ENCODE results near the gene AREL1.

The AREL1 gene

GRCh38 chr14:74661726-74662450, 51.0 kb downstream of the AREL1 start:
- no peaks in the 10 kb centered on the region for H3K9me3 Mint-ChIP-seq
- H3K27me3 Mint-ChIP-seq = no peaks in the 10 kb centered on the region
- no peak for ATAC-seq (ENCODE audit: low read depth)
- H3K36me3 Mint-ChIP-seq = peaks cover 29% of the 10 kb centered on the region
- H3K27ac Mint-ChIP-seq = no peak overlapping the region
- H3K4me1 Mint-ChIP-seq = no peaks in the 10 kb centered on the region
- no peak for DNase-seq (ENCODE audit: low spot score in 2 of 2)
- H3K4me3 Mint-ChIP-seq = no peak overlapping the region

- Mint-ChIP-seq H3K36me3 (peaks cover 29% of the 10 kb centered on the region), H3K4me3 (no peak overlapping the region), H3K9me3 (no peaks in the 10 kb centered on the region), H3K27me3 (no peaks in the 10 kb centered on the region), H3K4me1 (no peaks in the 10 kb centered on the region), H3K27ac (no peak overlapping the region)
- DNase-seq (ENCODE audit: low spot score in 2 of 2) = no peak
- no peak for ATAC-seq (ENCODE audit: low read depth)
Observed at GRCh38 chr14:74660863-74661262, 52.0 kb downstream of the AREL1 start.

GRCh38 chr14:74660167-74660566, 52.7 kb downstream of the AREL1 start:
- Mint-ChIP-seq H3K36me3 (peaks cover 29% of the 10 kb centered on the region), H3K4me3 (no peak overlapping the region), H3K9me3 (no peaks in the 10 kb centered on the region), H3K4me1 (no peaks in the 10 kb centered on the region), H3K27me3 (no peaks in the 10 kb centered on the region), H3K27ac (no peak overlapping the region)
- ATAC-seq (ENCODE audit: low read depth) (no peak), DNase-seq (ENCODE audit: low spot score in 2 of 2) (no peak)

- Mint-ChIP-seq H3K4me3 (no peak overlapping the region), H3K4me1 (no peaks in the 10 kb centered on the region), H3K27ac (no peak overlapping the region), H3K9me3 (no peaks in the 10 kb centered on the region), H3K36me3 (peaks cover 20% of the 10 kb centered on the region), H3K27me3 (no peaks in the 10 kb centered on the region)
- ATAC-seq (ENCODE audit: low read depth) = no peak
- no peak for DNase-seq (ENCODE audit: low spot score in 2 of 2)
Observed at GRCh38 chr14:74658535-74659131, 54.2 kb downstream of the AREL1 start.

- Mint-ChIP-seq H3K4me3 (no peak overlapping the region), H3K4me1 (no peaks in the 10 kb centered on the region), H3K36me3 (peaks cover 9% of the 10 kb centered on the region), H3K27ac (no peak overlapping the region), H3K27me3 (no peaks in the 10 kb centered on the region), H3K9me3 (no peaks in the 10 kb centered on the region)
- DNase-seq (ENCODE audit: low spot score in 2 of 2) = no peak
- ATAC-seq (ENCODE audit: low read depth) = no peak
Observed at GRCh38 chr14:74656964-74657363, 55.9 kb downstream of the AREL1 start.

- Mint-ChIP-seq H3K9me3 (no peaks in the 10 kb centered on the region), H3K36me3 (peaks cover 5% of the 10 kb centered on the region), H3K4me3 (no peak overlapping the region), H3K27me3 (no peaks in the 10 kb centered on the region), H3K27ac (peak overlapping the region; percentile 64), H3K4me1 (no peaks in the 10 kb centered on the region)
- DNase-seq (ENCODE audit: low spot score in 2 of 2) = no peak
- ATAC-seq (ENCODE audit: low read depth) = no peak
Observed at GRCh38 chr14:74655599-74656395, 57.1 kb downstream of the AREL1 start.

- H3K27ac Mint-ChIP-seq = peak overlapping the region; percentile 24
Observed at GRCh38 chr14:74654931-74655330, 57.9 kb downstream of the AREL1 start.

GRCh38 chr14:74653386-74654138, 59.3 kb downstream of the AREL1 start:
- no peak overlapping the region for H3K27ac Mint-ChIP-seq
- H3K36me3 Mint-ChIP-seq = peaks cover 5% of the 10 kb centered on the region
- no peak overlapping the region for H3K4me3 Mint-ChIP-seq
- H3K9me3 Mint-ChIP-seq = no peaks in the 10 kb centered on the region
- DNase-seq (ENCODE audit: low spot score in 2 of 2) (no peak), ATAC-seq (ENCODE audit: low read depth) (no peak)
- H3K4me1 Mint-ChIP-seq = no peaks in the 10 kb centered on the region
- no peaks in the 10 kb centered on the region for H3K27me3 Mint-ChIP-seq

More at GRCh38 chr14:74654931-74655330, 57.9 kb downstream of the AREL1 start:
- DNase-seq (ENCODE audit: low spot score in 2 of 2) = no peak
- Mint-ChIP-seq H3K27me3 (no peaks in the 10 kb centered on the region), H3K4me1 (no peaks in the 10 kb centered on the region), H3K9me3 (no peaks in the 10 kb centered on the region), H3K4me3 (no peak overlapping the region), H3K36me3 (peaks cover 5% of the 10 kb centered on the region)
- no peak for ATAC-seq (ENCODE audit: low read depth)

- no peak for DNase-seq (ENCODE audit: low spot score in 2 of 2)
- H3K27ac Mint-ChIP-seq = no peak overlapping the region
- H3K9me3 Mint-ChIP-seq = no peaks in the 10 kb centered on the region
- H3K4me3 Mint-ChIP-seq = no peak overlapping the region
- peaks cover 5% of the 10 kb centered on the region for H3K36me3 Mint-ChIP-seq
- no peak for ATAC-seq (ENCODE audit: low read depth)
- peaks cover 3% of the 10 kb centered on the region for H3K4me1 Mint-ChIP-seq
- peaks cover 2% of the 10 kb centered on the region for H3K27me3 Mint-ChIP-seq
Observed at GRCh38 chr14:74652541-74652940, 60.3 kb downstream of the AREL1 start.

- Mint-ChIP-seq H3K9me3 (no peaks in the 10 kb centered on the region), H3K36me3 (peaks cover 5% of the 10 kb centered on the region), H3K27me3 (peaks cover 6% of the 10 kb centered on the region), H3K27ac (no peak overlapping the region), H3K4me3 (no peak overlapping the region), H3K4me1 (peaks cover 4% of the 10 kb centered on the region)
- no peak for DNase-seq (ENCODE audit: low spot score in 2 of 2)
- no peak for ATAC-seq (ENCODE audit: low read depth)
Observed at GRCh38 chr14:74650927-74651686, 61.8 kb downstream of the AREL1 start.

GRCh38 chr14:74649673-74650072, 63.2 kb downstream of the AREL1 start:
- Mint-ChIP-seq H3K36me3 (no peaks in the 10 kb centered on the region), H3K27ac (no peak overlapping the region), H3K27me3 (peaks cover 11% of the 10 kb centered on the region), H3K9me3 (no peaks in the 10 kb centered on the region), H3K4me3 (no peak overlapping the region), H3K4me1 (peaks cover 4% of the 10 kb centered on the region)
- DNase-seq (ENCODE audit: low spot score in 2 of 2) (no peak), ATAC-seq (ENCODE audit: low read depth) (no peak)

- no peak overlapping the region for H3K4me3 Mint-ChIP-seq
- H3K9me3 Mint-ChIP-seq = no peaks in the 10 kb centered on the region
- ATAC-seq (ENCODE audit: low read depth) (no peak), DNase-seq (ENCODE audit: low spot score in 2 of 2) (no peak)
- H3K36me3 Mint-ChIP-seq = no peaks in the 10 kb centered on the region
- H3K27ac Mint-ChIP-seq = no peak overlapping the region
- H3K27me3 Mint-ChIP-seq = peaks cover 11% of the 10 kb centered on the region
- H3K4me1 Mint-ChIP-seq = peaks cover 4% of the 10 kb centered on the region
Observed at GRCh38 chr14:74649167-74649566, 63.7 kb downstream of the AREL1 start.

GRCh38 chr14:74648601-74649000, 64.3 kb downstream of the AREL1 start:
- H3K36me3 Mint-ChIP-seq = no peaks in the 10 kb centered on the region
- no peaks in the 10 kb centered on the region for H3K9me3 Mint-ChIP-seq
- ATAC-seq (ENCODE audit: low read depth) (no peak), DNase-seq (ENCODE audit: low spot score in 2 of 2) (no peak)
- no peak overlapping the region for H3K27ac Mint-ChIP-seq
- H3K27me3 Mint-ChIP-seq = peaks cover 11% of the 10 kb centered on the region
- peaks cover 4% of the 10 kb centered on the region for H3K4me1 Mint-ChIP-seq
- H3K4me3 Mint-ChIP-seq = no peak overlapping the region

Data from memory B cell (primary cell).